Ishikawa (cell line): ENCODE results near the gene VCP.

ENCODE experiments used
- CEBPB ChIP-seq: IDR thresholded peaks from 2 replicates; pipeline ENCODE4 v1.6.1; 2012
- CREB1 ChIP-seq: IDR thresholded peaks from 2 replicates; pipeline ENCODE4 v1.6.1; 2012; ENCODE audit warnings: low read depth
- EGR1 ChIP-seq: IDR thresholded peaks from 2 replicates; pipeline ENCODE4 v1.6.1; 2012
- EP300 ChIP-seq: IDR thresholded peaks from 2 replicates; pipeline ENCODE4 v1.6.1; 2012; ENCODE audit warnings: borderline replicate concordance
- FOXM1 ChIP-seq: IDR thresholded peaks from 2 replicates; pipeline ENCODE4 v1.6.1; 2012; ENCODE audit warnings: low read depth, borderline replicate concordance
- NFIC ChIP-seq: IDR thresholded peaks from 2 replicates; pipeline ENCODE4 v1.6.1; 2012
- RAD21 ChIP-seq: IDR thresholded peaks from 2 replicates; pipeline ENCODE4 v1.6.1; 2012; ENCODE audit warnings: low read depth
- TAF1 ChIP-seq: IDR thresholded peaks from 2 replicates; pipeline ENCODE4 v1.6.1; 2012; ENCODE audit warnings: low read depth, mild to moderate bottlenecking
- TCF12 ChIP-seq: IDR thresholded peaks from 2 replicates; pipeline ENCODE4 v1.6.1; 2012; ENCODE audit warnings: low read depth
- TEAD4 ChIP-seq: IDR thresholded peaks from 2 replicates; pipeline ENCODE4 v1.6.1; 2012
- USF1 ChIP-seq: IDR thresholded peaks from 2 replicates; pipeline ENCODE4 v1.6.1; 2012
- YY1 ChIP-seq: IDR thresholded peaks from 2 replicates; pipeline ENCODE4 v1.6.1; 2012; ENCODE audit warnings: low read depth
- ZBTB7A ChIP-seq: IDR thresholded peaks from 2 replicates; pipeline ENCODE4 v1.6.1; 2012; ENCODE audit warnings: low read depth
- TF ChIP-seq, protein P1 (sequence below): IDR thresholded peaks from 2 replicates; pipeline ENCODE4 v1.6.1; 2012; ENCODE audit warnings: low read depth, mild to moderate bottlenecking
- TF ChIP-seq, protein P2 (sequence below): IDR thresholded peaks from 2 replicates; pipeline ENCODE4 v1.6.1; 2012

Gene VCP

DNA sequence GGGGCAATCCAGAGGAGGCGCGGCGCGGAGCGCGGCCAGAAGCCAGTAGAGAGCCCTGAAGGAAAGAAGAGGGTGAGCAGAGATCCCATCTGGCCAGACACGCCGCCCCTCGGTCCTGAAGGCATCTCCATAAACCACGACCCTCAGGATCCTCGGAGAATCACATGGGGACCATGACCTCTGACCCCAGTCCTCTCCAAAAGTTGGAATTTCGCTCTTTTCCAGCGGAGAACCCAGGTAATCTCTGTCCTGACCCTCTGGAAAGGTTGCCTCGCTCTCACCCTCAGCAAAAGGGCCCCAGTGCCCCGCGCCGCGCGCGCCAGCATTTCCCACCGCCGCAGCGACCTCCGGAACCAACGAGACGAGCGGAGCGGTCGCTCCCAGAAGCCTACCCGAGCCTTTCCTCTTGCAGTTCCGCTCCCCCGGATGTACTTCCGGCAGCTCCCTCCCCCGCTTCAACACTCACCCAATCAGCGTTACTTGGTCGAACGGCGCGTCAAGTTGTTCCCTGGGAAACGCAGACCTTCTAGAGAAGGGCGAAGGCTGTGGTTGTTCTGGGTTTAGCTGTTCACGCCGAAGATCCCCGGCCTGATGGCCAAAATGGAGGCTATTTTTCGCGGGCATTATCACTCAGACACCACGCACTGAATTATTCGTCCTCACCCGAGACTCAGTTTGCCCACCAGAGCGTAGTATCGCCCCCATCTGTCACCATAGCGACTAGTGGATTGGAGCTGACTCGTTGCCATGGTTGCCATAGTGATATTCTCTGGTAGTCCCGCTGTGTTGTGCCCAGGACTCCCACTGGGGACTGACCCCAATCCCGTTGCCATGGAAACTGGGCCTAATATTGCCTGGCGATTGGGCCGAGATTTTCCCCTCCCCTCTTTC lies 30.6 kb upstream of the VCP start, which contains the start of gene STOML2:
Gene STOML2 (minus strand): TSS at position 363 of the 891 bp plus-strand sequence. CDS start 37 bp downstream, at position 326.
- TF ChIP-seq, protein P1, sequence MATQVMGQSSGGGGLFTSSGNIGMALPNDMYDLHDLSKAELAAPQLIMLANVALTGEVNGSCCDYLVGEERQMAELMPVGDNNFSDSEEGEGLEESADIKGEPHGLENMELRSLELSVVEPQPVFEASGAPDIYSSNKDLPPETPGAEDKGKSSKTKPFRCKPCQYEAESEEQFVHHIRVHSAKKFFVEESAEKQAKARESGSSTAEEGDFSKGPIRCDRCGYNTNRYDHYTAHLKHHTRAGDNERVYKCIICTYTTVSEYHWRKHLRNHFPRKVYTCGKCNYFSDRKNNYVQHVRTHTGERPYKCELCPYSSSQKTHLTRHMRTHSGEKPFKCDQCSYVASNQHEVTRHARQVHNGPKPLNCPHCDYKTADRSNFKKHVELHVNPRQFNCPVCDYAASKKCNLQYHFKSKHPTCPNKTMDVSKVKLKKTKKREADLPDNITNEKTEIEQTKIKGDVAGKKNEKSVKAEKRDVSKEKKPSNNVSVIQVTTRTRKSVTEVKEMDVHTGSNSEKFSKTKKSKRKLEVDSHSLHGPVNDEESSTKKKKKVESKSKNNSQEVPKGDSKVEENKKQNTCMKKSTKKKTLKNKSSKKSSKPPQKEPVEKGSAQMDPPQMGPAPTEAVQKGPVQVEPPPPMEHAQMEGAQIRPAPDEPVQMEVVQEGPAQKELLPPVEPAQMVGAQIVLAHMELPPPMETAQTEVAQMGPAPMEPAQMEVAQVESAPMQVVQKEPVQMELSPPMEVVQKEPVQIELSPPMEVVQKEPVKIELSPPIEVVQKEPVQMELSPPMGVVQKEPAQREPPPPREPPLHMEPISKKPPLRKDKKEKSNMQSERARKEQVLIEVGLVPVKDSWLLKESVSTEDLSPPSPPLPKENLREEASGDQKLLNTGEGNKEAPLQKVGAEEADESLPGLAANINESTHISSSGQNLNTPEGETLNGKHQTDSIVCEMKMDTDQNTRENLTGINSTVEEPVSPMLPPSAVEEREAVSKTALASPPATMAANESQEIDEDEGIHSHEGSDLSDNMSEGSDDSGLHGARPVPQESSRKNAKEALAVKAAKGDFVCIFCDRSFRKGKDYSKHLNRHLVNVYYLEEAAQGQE = no peak
- no peak for TF ChIP-seq RAD21
- TF ChIP-seq EGR1 = peak; percentile 64
- peak; percentile 66 for TF ChIP-seq YY1
- no peak for TF ChIP-seq TEAD4
- TF ChIP-seq EP300 = peak; percentile 8; the same call in 1 of the 2 replicates
- TF ChIP-seq USF1 = peak; percentile 49
- TF ChIP-seq NFIC = no peak
- peak; percentile 91 for TF ChIP-seq TAF1
- TF ChIP-seq TCF12 = peak; percentile 76; the same call in 1 of the 2 replicates
- no peak for TF ChIP-seq CEBPB
- TF ChIP-seq FOXM1 = no peak
- TF ChIP-seq, protein P2, sequence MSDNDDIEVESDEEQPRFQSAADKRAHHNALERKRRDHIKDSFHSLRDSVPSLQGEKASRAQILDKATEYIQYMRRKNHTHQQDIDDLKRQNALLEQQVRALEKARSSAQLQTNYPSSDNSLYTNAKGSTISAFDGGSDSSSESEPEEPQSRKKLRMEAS = peak; percentile 81
- TF ChIP-seq CREB1 = peak; percentile 23; the same call in 1 of the 2 replicates
- TF ChIP-seq ZBTB7A = 0 out of 2 replicates have a peak, but pooled peaks have one; percentile 15

- TF ChIP-seq TCF12 = no peak
- no peak for TF ChIP-seq TAF1
- no peak for TF ChIP-seq CEBPB
- TF ChIP-seq USF1 = no peak
- no peak for TF ChIP-seq TEAD4
- TF ChIP-seq ZBTB7A = no peak
- TF ChIP-seq NFIC = no peak
- TF ChIP-seq YY1 = no peak
- TF ChIP-seq, protein P2 = no peak
- no peak for TF ChIP-seq EP300
- no peak for TF ChIP-seq FOXM1
- TF ChIP-seq EGR1 = no peak
- no peak for TF ChIP-seq RAD21
These were observed 30.0 kb upstream of the VCP start for GRCh38 chr9:35102465-35102768.

DNA sequence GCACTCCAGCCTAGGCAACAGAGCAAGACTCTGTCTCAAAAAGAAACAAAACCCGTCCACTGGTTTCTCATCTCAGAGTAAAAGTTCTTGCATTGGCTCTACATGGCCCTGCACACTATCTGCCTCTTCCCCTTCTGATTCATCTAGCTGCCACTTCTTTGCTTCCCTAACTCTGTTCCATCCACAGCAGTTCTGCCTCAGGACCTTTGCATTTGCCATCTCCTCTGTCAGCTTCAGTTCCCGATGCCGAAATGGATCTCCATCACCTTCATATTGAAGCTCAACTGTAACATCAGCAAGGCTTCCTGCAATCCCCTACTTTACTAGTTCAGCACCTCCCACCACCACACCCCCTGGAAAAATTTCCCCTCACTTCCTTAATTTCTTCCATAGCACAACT lies 25.1 kb upstream of the VCP start:
- TF ChIP-seq FOXM1 (no peak), ZBTB7A (no peak), TEAD4 (no peak), EGR1 (no peak), NFIC (no peak), CEBPB (no peak), TAF1 (no peak), EP300 (no peak), USF1 (no peak), TCF12 (no peak), YY1 (no peak), RAD21 (no peak), CREB1 (no peak)
- TF ChIP-seq, protein P1 = no peak
- TF ChIP-seq, protein P2 = no peak

DNA sequence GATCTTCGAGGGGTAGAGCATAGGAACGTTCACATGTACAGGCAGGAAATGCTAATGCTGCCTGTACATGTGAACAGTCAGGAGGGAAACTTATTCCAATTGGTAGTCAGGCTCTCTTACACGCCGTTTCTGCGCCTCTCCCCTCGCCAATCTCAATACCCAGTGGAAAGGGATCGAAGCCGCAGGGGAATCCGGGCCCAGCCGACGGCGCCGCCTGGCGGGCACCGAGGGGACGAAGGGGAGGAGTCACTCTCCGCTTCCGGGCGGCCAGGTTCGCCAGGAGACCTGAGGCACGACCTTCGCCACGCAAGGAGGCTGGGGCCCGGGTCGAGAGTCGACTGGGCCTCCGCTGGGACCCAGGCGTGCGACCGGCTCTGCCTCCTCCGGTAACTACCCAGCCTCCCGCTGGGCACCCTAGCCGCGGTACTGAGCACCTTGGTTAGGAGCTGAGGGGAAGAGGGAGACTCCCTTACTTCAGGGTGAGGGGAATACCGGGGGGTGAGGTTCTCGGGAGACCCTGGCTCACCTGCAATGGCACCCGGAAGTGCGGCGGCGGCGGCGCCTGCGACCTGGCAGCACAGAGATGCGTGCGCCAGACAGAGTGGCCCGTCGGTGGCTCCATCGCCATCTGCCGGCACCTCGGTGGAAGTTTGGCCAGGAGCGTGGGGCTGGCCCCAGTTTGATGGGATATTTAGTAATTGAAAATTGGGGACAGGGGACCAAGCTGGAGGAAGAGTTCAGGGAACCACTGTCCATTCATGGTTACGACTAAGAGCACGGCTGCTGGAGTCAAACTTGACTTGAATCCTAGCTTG lies 23.8 kb upstream of the VCP start, which contains the start of gene PIGO:
Gene PIGO (minus strand): TSS at position 557 of the 815 bp plus-strand sequence. CDS start 1,026 bp downstream, outside the sequence.
- TF ChIP-seq TAF1 (peak; percentile 82), YY1 (peak; percentile 87), CEBPB (no peak), TCF12 (peak; percentile 40; the same call in 1 of the 2 replicates), CREB1 (no peak), RAD21 (peak; percentile 55), ZBTB7A (peak; percentile 95), TEAD4 (peak; percentile 13; the same call in 1 of the 2 replicates)
- TF ChIP-seq, protein P2 = peak; percentile 63
